ENCODE results near the gene ERMARD.

ERMARD gene

GRCh38 chr6:169784821-169785340, 33.5 kb downstream of the ERMARD start:
- no peak for DNase-seq

GRCh38 chr6:169785566-169785965, 34.1 kb downstream of the ERMARD start:
- DNase-seq, result no peak

- DNase-seq, result no peak
Observed at GRCh38 chr6:169786349-169786748, 34.9 kb downstream of the ERMARD start.

GRCh38 chr6:169787797-169788196, 36.4 kb downstream of the ERMARD start:
- no peak for DNase-seq

- no peak for DNase-seq
Observed at GRCh38 chr6:169788809-169789145, 37.4 kb downstream of the ERMARD start.

GRCh38 chr6:169789146-169789943, 37.9 kb downstream of the ERMARD start:
- no peak for DNase-seq

- DNase-seq, result peak; percentile 31
Observed at GRCh38 chr6:169789944-169790927, 38.8 kb downstream of the ERMARD start.

GRCh38 chr6:169791721-169792131, 40.3 kb downstream of the ERMARD start:
- DNase-seq, result no peak

GRCh38 chr6:169792306-169793015, 41.0 kb downstream of the ERMARD start:
- DNase-seq, result no peak

- no peak for DNase-seq
Observed at GRCh38 chr6:169793408-169793807, 42.0 kb downstream of the ERMARD start.

- no peak for DNase-seq
Observed at GRCh38 chr6:169794317-169795055, 43.1 kb downstream of the ERMARD start.

- DNase-seq, result no peak
Observed at GRCh38 chr6:169795196-169795595, 43.8 kb downstream of the ERMARD start.

GRCh38 chr6:169798764-169799473, 47.5 kb downstream of the ERMARD start:
- DNase-seq, result no peak

GRCh38 chr6:169799474-169799926, 48.1 kb downstream of the ERMARD start:
- DNase-seq, result no peak

GRCh38 chr6:169800116-169800667, 48.8 kb downstream of the ERMARD start:
- DNase-seq, result no peak

GRCh38 chr6:169800668-169801395, 49.4 kb downstream of the ERMARD start:
- DNase-seq, result no peak

- DNase-seq, result no peak
Observed at GRCh38 chr6:169801396-169802160, 50.2 kb downstream of the ERMARD start.

GRCh38 chr6:169802790-169803189, 51.4 kb downstream of the ERMARD start:
- DNase-seq, result no peak

GRCh38 chr6:169803271-169803811, 51.9 kb downstream of the ERMARD start:
- no peak for DNase-seq

Data from amniotic stem cell (primary cell).